HG02885 (cell line): ENCODE results near the gene OR4D11.
"Not testable (repeated sequence)": the region's sequence is repeated elsewhere in the genome, so short reads cannot be mapped to it uniquely, and the experiment has no call there.

Source experiments
- ATAC-seq: cut with Tn5 transposase; IDR thresholded peaks from one replicate; pipeline ENCODE4 v1.9.1; 2021; ENCODE audit warnings: mild to moderate bottlenecking; ENCODE audit not compliant: unreplicated experiment, poor library complexity

Gene OR4D11

GRCh38 chr11:59547605-59548308 is 44.4 kb downstream of the OR4D11 start:
- ATAC-seq = not testable (repeated sequence)

- ATAC-seq = no peak
Observed at GRCh38 chr11:59548309-59548656, 44.9 kb downstream of the OR4D11 start.

GRCh38 chr11:59550368-59550841 is 47.0 kb downstream of the OR4D11 start:
- ATAC-seq = peak; percentile 89

GRCh38 chr11:59550842-59551658 is 47.7 kb downstream of the OR4D11 start:
- peak; percentile 35 for ATAC-seq

GRCh38 chr11:59551659-59552521 is 48.5 kb downstream of the OR4D11 start:
- ATAC-seq = no peak

DNA sequence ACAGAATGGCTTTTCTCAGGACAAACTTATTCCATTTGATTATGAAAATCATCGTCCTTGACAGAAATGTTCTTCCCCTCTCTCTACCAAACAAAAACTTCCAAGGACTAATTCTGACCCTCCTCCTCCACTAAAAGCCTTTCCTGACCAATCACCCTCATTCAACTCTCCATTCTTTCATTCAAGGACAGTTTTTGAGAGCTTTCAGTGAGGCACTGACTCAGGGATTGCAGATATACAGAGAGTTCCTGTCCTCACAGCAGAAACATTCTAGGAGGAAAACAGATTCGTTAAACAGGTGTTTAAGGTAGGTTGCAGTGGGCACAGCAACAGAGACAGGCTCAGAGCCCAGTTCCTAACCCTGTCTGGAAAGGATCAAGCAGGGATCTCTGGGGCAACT is 49.5 kb downstream of the OR4D11 start:
- ATAC-seq = no peak

DNA sequence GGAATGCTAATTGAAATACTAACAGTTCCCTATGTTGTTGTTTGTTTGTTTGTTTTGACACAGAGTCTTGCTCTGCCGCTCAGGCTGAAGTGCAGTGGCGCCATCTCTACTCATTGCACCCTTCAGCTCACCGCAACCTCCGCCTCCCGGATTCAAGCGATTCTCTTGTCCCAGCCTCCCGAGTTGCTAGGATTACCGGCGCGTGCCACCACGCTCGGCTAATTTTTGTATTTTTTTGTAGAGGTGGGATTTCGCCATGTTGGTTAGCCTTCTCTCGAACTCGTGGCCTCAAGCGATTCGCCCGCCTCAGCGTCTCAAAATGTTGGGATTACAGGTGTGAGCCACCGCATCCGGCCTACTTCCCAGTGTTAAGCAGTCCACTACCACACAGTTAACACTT is 49.9 kb downstream of the OR4D11 start:
- no peak for ATAC-seq
